Hepatic stellate cell (primary cell): ENCODE results near the gene CLEC16A.

Experiments used
- DNase-seq: peaks from one replicate; pipeline ENCODE4 v3.0.0; 2011; ENCODE audit warnings: low spot score

CLEC16A gene

DNA sequence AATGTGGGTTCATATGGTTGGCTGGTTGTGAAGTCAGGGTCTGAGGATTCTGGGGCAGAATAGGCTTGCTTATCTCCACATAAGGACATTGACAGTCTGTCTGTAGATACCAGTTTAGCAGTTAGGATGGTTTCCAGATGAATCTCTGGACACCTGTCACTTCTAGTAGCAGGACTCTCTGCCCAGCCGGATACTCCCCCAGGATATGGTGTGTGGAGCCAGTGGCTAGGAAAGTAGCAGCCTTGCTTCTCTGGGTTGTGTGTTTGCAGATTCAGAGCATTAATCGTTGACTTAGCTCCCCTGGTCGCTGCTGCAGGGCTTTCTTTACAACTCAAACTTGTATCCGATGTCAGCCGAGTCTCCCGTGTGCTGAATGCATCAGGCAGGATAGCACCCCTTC is 45.2 kb downstream of the CLEC16A start:
- DNase-seq, result no peak

DNA sequence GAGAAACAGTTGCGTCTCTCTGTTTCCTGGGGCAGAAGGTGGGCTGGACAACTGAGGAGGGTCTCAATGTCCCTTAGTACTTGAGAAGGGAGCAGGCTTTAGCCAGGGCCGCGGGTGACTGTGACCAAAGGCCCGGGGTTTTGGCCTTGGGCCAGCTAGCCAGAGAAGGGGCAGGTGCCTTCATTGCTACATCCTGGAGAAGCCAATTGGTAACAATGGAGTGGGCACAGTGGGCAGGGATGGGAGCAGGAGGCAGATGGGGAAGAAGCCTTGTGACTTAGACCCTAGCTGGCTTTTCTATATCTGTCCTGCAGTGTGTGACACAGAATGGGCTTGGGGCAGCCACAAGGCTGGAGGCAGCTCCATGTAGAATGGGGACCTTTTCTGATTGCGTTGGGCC is 46.0 kb downstream of the CLEC16A start:
- DNase-seq, result no peak

GRCh38 chr16:10992112-10992511 is 47.7 kb downstream of the CLEC16A start:
- DNase-seq, result peak; percentile 50

GRCh38 chr16:10992797-10993196 is 48.4 kb downstream of the CLEC16A start:
- peak; percentile 80 for DNase-seq

GRCh38 chr16:10993649-10994048 is 49.3 kb downstream of the CLEC16A start:
- DNase-seq, result no peak

GRCh38 chr16:10994571-10994970 is 50.2 kb downstream of the CLEC16A start:
- no peak for DNase-seq

DNA sequence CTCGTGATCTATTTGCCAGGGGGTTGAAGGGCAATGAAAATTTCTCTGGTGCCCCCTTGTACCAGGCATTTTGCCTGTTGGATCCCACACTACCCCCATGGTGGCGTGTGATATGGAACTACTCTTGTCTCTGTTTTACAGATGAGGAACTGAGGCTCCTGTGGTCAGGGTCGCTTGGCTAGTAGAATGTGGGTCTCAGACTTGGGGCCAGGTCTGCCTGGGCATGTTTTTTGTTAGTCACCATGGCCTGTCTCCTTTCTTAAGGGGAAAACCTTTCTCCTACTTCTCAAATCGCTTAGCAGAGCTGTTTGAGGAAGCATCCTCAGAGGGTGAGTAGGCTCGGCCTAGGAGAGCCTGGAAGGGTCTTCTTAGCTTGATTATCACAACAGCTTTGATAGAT is 51.2 kb downstream of the CLEC16A start:
- DNase-seq, result no peak

DNA sequence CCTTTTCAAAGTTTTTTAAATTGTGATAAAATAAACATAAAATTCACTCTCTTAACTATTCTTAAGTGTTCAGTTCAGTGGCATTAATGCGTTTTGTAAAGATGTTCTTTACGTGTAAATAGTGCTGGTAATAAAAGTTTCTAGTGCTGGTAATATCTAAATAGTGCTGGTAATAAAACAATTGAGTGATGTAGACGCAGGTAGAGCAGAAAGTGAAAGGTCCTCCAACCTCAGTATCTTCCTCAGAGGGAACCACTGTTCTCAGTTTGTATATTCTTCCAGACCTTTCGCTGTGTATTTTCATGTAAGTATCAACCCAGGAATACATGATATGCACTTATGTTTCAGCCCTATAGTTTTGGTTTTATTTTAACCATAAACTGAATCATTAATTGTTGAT is 53.1 kb downstream of the CLEC16A start:
- no peak for DNase-seq

DNA sequence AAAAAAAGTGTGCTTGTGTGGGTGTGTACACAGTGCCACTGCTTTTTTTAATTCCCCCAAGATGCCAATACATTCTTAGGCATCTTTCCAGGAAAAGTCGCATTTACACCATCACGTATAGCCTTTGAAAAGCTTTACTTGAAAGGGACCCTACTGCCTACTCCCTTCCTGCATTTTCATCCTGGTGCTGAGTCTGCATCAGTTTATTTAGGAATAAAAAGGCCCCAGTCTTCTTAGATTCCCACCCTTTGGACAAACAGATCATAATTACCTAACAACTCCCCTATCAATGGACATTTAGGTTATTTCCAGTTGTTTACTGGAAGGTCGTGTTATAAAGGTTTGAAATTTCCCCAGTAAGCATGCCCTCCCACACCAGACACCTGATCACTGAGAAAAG is 54.9 kb downstream of the CLEC16A start:
- no peak for DNase-seq

DNA sequence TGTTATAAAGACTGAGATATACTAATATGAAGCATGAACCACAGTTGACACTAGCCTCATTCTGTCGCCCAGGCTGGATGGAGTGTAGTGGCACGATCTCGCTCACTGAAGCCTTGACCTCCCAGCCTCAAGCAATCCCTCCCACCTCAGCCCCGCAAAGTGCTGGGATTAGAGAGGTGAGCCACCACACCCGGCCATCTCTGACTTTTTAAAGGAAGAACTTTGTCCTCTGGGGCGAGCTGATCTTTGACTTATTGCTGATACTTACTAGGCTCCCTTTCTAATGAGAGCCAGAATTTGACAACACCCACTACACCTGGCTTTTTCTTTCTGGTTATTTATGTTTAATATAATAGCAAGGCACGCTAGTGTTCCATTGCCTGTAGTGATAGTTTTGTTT is 57.2 kb downstream of the CLEC16A start:
- DNase-seq, result no peak

- no peak for DNase-seq
Observed at GRCh38 chr16:11003141-11003540, 58.8 kb downstream of the CLEC16A start.

- no peak for DNase-seq
Observed at GRCh38 chr16:11004351-11004750, 60.0 kb downstream of the CLEC16A start.

DNA sequence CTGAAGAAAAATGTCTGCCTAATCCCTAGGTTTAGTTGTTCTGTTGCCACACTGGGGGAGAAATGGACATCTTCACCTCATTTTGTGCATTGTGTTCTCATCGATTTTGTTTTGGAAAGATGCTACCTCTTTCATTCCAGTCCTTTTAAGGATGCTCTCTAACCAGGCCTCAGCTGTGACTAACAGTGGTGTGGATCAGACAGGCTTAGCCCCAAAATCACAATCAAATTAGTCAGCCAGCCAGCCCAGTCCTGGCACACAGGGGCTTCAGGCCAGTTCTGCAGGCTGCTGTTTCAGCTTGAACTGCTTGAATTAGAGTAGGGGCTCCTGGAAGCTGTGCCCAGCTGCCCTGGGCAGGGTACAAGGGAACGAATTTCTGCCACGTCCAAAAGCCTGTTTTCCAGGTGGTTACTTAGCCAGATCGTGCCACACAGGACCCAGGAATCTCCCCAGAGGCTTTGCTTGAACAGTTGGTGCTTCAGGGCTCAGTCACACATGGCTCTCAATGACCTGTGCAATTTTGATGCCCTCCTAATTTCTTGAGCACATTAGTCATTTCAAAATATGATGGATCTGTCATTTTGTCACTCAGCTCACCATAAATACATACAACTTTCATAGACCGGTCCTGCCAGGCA is 60.7 kb downstream of the CLEC16A start:
- DNase-seq, result peak; percentile 54

DNA sequence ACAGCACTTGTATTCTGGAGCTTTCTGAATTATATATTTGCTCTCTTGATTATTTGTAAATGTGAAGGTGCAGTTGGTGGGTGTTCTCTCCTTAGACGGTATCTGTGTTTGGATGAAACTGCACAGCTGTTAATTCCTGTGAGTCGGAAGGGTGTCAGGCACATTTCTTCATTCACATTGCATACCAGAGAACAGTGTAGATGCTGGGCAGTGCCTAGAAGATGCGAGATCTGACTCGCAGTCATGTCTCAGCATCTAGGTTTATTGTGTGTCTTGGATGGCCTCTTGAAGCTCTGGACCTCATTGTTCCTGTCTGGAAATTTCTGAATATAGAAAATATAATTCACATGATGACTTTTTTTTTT is 61.2 kb downstream of the CLEC16A start:
- peak; percentile 32 for DNase-seq

DNA sequence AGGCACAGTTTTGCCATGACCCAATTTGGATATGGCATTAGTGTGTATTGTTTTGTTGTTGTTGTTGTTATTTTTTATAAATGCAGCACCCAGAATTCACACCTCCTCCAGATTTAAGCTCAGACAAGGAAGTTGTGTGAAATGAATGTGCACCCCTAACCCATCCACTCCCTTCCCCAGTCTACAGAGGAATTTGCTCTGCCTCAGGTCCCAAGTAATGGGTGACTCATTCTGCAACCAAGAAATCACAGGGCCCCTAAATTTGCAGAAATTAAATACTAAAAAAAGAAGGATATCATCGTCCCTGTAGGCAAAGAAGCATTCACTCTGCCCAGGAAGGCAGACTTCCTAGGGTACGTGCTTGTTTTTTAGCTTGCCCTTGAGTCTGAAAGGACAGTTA is 62.3 kb downstream of the CLEC16A start:
- no peak for DNase-seq

GRCh38 chr16:11007714-11008280 is 63.4 kb downstream of the CLEC16A start:
- DNase-seq, result no peak

GRCh38 chr16:11009027-11009755 is 64.8 kb downstream of the CLEC16A start:
- no peak for DNase-seq

- DNase-seq, result no peak
Observed at GRCh38 chr16:11010575-11011221, 66.3 kb downstream of the CLEC16A start.

DNA sequence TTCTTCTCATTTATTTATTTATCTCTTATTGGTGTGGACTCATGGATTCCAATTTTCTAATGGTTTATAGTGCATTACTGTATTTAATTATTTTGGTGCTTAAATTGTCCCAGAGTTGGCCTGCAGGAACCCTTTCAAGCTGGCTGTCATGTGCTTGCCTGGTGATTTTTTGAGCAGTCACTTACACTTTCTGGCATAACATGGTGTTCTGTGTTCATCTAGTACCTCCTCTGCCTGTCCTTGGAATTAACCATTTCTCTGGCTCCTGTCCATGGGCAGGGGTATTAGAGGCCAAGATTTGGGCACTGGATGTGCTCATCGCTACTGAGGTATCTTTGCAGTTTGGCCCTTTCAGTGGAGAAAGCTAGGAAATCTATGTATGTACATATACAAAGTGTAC is 67.0 kb downstream of the CLEC16A start:
- DNase-seq, result no peak

GRCh38 chr16:11012841-11013240 is 68.5 kb downstream of the CLEC16A start:
- no peak for DNase-seq

GRCh38 chr16:11014136-11014535 is 69.8 kb downstream of the CLEC16A start:
- no peak for DNase-seq

- DNase-seq, result no peak
Observed at GRCh38 chr16:11015076-11015475, 70.7 kb downstream of the CLEC16A start.

DNA sequence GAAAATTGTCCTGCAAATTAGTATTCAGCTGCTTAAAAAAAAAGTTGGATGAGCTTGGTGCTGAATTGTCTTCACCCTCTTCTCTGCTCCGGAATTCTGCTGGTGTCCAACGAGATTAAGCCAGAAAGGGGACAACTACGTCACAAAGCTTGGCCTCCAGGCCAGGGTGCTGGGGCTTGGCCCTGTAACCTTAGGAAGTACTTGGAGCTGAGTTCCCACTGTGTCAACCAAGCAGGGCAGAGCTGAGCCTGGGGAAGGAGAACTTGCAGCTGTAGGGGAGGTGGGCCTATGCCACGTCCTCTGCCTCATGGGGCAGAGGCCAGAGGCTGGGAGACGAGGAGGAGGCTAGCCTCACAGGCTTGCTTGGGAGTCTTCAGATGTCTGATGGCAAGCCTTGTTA is 71.2 kb downstream of the CLEC16A start:
- no peak for DNase-seq
